ENCODE data around the gene EIF3F. TPM values are rescaled to one million over a fixed set of nuclear protein-coding genes. Genes with fewer than 3 reads are reported as not detected.

EIF3F gene
- total and polyA plus RNA-seq, 2 donors (not counting 1 experiment from before 2014, with no cell fraction given): 330 to 584 TPM

GRCh38 chr11:7965386-7965785 is 21.8 kb upstream of the EIF3F start, which contains the start of gene NLRP10:
Gene NLRP10 (minus strand): TSS chr11:7965447. CDS start chr11:7963495, 1,952 bp downstream.
- TF ChIP-seq CTCF (IDR thresholded peaks at IDR 0.05) (no peak), EZH2 (IDR thresholded peaks at IDR 0.05; ENCODE audit: borderline replicate concordance, insufficient read depth, low read depth, low read length, poor library complexity, severe bottlenecking) (no peak)

GRCh38 chr11:7967097-7967496 is 20.0 kb upstream of the EIF3F start:
- CTCF ChIA-PET: no interaction called here
- intact Hi-C loops (cut with micrococcal nuclease): no loop called here
- DNase-seq (no peak), ATAC-seq (ENCODE audit: low read depth) (no peak)
- WGBS (ENCODE audit: insufficient coverage): 100% methylated on average over 1 of the region's 1 CpG
- no peaks in the 10 kb centered on the region for H3K9me3 ChIP-seq (ENCODE audit: control extremely low read depth in 1 of 3, control insufficient read depth in 2 of 3, insufficient read depth in 1 of 3, low read length in 2 of 3)
- Mint-ChIP-seq H3K4me1 (no peaks in the 10 kb centered on the region), H3K9me3 (ENCODE audit: insufficient read depth) (no peaks in the 10 kb centered on the region), H3K27me3 (peaks cover 37% of the 10 kb centered on the region), H3K27ac (no peak overlapping the region), H3K4me3 (no peak overlapping the region)
- no peaks in the 10 kb centered on the region for H3K4me1 ChIP-seq (ENCODE audit: control insufficient read depth in 2 of 2, insufficient read depth in 2 of 2, low read length in 2 of 2)
- TF ChIP-seq EZH2 (IDR thresholded peaks at IDR 0.05; ENCODE audit: borderline replicate concordance, insufficient read depth, low read depth, low read length, poor library complexity, severe bottlenecking): no peak
- no peak for TF ChIP-seq CTCF (IDR thresholded peaks at IDR 0.05)
- H3K27ac ChIP-seq (ENCODE audit: low read length in 2 of 2): no peak overlapping the region
- H3K9ac ChIP-seq (ENCODE audit: low read length): no peak overlapping the region
- POLR2A ChIA-PET: no interaction called here
- no peaks in the 10 kb centered on the region for H4K20me1 ChIP-seq (ENCODE audit: control insufficient read depth, insufficient read depth, low read length, poor library complexity, severe bottlenecking)
- H3K27me3 ChIP-seq (replicated peaks in 1 of 4; ENCODE audit: control extremely low read depth in 1 of 4, control insufficient read depth in 3 of 4, insufficient read depth in 4 of 4, low read length in 3 of 4): peaks cover 0 to 12% (median 5%) of the 10 kb centered on the region in 4 experiments
- no peak overlapping the region for H2AFZ ChIP-seq (ENCODE audit: insufficient read depth, low read depth, low read length, poor library complexity, severe bottlenecking)
- no peak overlapping the region for H3K4me2 ChIP-seq (replicated peaks; ENCODE audit: low read depth, low read length, poor library complexity, severe bottlenecking)
- H3K79me2 ChIP-seq (ENCODE audit: control insufficient read depth, insufficient read depth, low read length): no peaks in the 10 kb centered on the region
- H3K36me3 ChIP-seq (replicated peaks in 1 of 2; ENCODE audit: control extremely low read depth in 1 of 2, control insufficient read depth in 1 of 2, extremely low read depth in 1 of 2, insufficient read depth in 2 of 2, low read length in 1 of 2): no peaks in the 10 kb centered on the region
- H3K4me3 ChIP-seq (ENCODE audit: control extremely low read depth in 1 of 5, extremely low read depth in 1 of 5, insufficient read depth in 1 of 5, low read depth in 2 of 5, low read length in 4 of 5): no peak overlapping the region

More at GRCh38 chr11:7965386-7965785, 21.8 kb upstream of the EIF3F start, which contains the start of gene NLRP10:
- POLR2A ChIA-PET: no interaction called here
- Mint-ChIP-seq H3K4me3 (no peak within 1 kb of the TSS), H3K4me1 (no peaks in the 10 kb centered on the region), H3K9me3 (ENCODE audit: insufficient read depth) (no peaks in the 10 kb centered on the region), H3K27ac (no peak within 1 kb of the TSS), H3K27me3 (peaks cover 36% of the 10 kb centered on the region)
- H3K27ac ChIP-seq (ENCODE audit: low read length in 2 of 2): no peak within 1 kb of the TSS
- H4K20me1 ChIP-seq (ENCODE audit: control insufficient read depth, insufficient read depth, low read length, poor library complexity, severe bottlenecking): no peaks in the 10 kb centered on the region
- H3K9me3 ChIP-seq (ENCODE audit: control extremely low read depth in 1 of 3, control insufficient read depth in 2 of 3, insufficient read depth in 1 of 3, low read length in 2 of 3): no peaks in the 10 kb centered on the region
- no peak for DNase-seq
- H3K4me3 ChIP-seq (ENCODE audit: control extremely low read depth in 1 of 5, extremely low read depth in 1 of 5, insufficient read depth in 1 of 5, low read depth in 2 of 5, low read length in 4 of 5): no peak within 1 kb of the TSS
- intact Hi-C loops (cut with micrococcal nuclease): no loop called here
- no peaks in the 10 kb centered on the region for H3K36me3 ChIP-seq (replicated peaks in 1 of 2; ENCODE audit: control extremely low read depth in 1 of 2, control insufficient read depth in 1 of 2, extremely low read depth in 1 of 2, insufficient read depth in 2 of 2, low read length in 1 of 2)
- no peak within 1 kb of the TSS for H2AFZ ChIP-seq (ENCODE audit: insufficient read depth, low read depth, low read length, poor library complexity, severe bottlenecking)
- peaks cover 0 to 5% (median 2%) of the 10 kb centered on the region in 4 experiments for H3K27me3 ChIP-seq (replicated peaks in 1 of 4; ENCODE audit: control extremely low read depth in 1 of 4, control insufficient read depth in 3 of 4, insufficient read depth in 4 of 4, low read length in 3 of 4)
- H3K79me2 ChIP-seq (ENCODE audit: control insufficient read depth, insufficient read depth, low read length): no peaks in the 10 kb centered on the region
- H3K4me1 ChIP-seq (ENCODE audit: control insufficient read depth in 2 of 2, insufficient read depth in 2 of 2, low read length in 2 of 2): no peaks in the 10 kb centered on the region
- no peak for ATAC-seq (ENCODE audit: low read depth)
- H3K4me2 ChIP-seq (replicated peaks; ENCODE audit: low read depth, low read length, poor library complexity, severe bottlenecking): no peak within 1 kb of the TSS
- CTCF ChIA-PET: no interaction called here
- H3K9ac ChIP-seq (ENCODE audit: low read length): no peak within 1 kb of the TSS
- no CpG with 5 or more reads among the region's 1 CpG for WGBS (ENCODE audit: insufficient coverage)

Data from B cell (primary cell).